Adrenal gland (tissue), 12 donors: ENCODE data around the gene BBLN. TPM values are rescaled to one million over a fixed set of nuclear protein-coding genes. Genes with fewer than 3 reads are reported as not detected.

Experiments used
- DNase-seq, 7 donors: peaks; one replicate each; pipeline ENCODE4 v3.0.0-alpha.2; 2019 to 2020
- H3K27ac ChIP-seq, 5 donors: fragments of 200-600 bp; sonication (generic) in 4 of 5; 1 replicate in 3 of 5; 2 replicates in 2 of 5; pipeline versions ENCODE4 v1.5.1 to v1.8.0; 2016 to 2020; ENCODE audit warnings: mild to moderate bottlenecking in 1 of 5
- H3K27me3 ChIP-seq: fragments of 200-600 bp; 2 replicates; pipeline ENCODE4 v1.8.0; 2021
- H3K36me3 ChIP-seq, 2 donors: fragments of 200-600 bp; replicated peaks in 1 of 2; 1 replicate in 1 of 2; 2 replicates in 1 of 2; pipeline versions ENCODE4 v1.5.1 to v1.8.0; 2018 to 2022
- H3K4me1 ChIP-seq, 2 donors: fragments of 200-600 bp; replicated peaks in 1 of 2; 1 replicate in 1 of 2; 2 replicates in 1 of 2; pipeline versions ENCODE4 v1.5.1 to v1.8.0; 2018 to 2021
- H3K4me3 ChIP-seq, 4 donors: fragments of 200-600 bp; sonication (generic) in 3 of 4; one replicate each; pipeline ENCODE4 v1.5.1; 2016 to 2018
- H3K9me3 ChIP-seq, 3 donors: fragments of 200-600 bp; sonication (generic) in 1 of 3; replicated peaks in 1 of 3; 1 replicate in 2 of 3; 2 replicates in 1 of 3; pipeline versions ENCODE4 v1.5.1 to v1.8.0; 2016 to 2021
- CTCF ChIP-seq, 6 experiments: fragments of 450-650 bp in 4 of 6; fragments of 200-600 bp in 2 of 6; sonication (generic) in 1 of 6; IDR thresholded peaks; 1 replicate in 5 of 6; 2 replicates in 1 of 6; pipeline versions ENCODE4 v1.5.1 to v1.8.0; 2016 to 2021; ENCODE audit warnings: antibody characterized with exemption in 6 of 6, mild to moderate bottlenecking in 2 of 6, moderate library complexity in 1 of 6
- POLR2A ChIP-seq, 2 donors: fragments of 450-650 bp; IDR thresholded peaks; one replicate each; pipeline ENCODE4 v1.6.1; 2017; ENCODE audit warnings: antibody characterized with exemption in 2 of 2, mild to moderate bottlenecking in 2 of 2, moderate library complexity in 1 of 2
- WGBS, 4 donors: extraction: QIAGEN DNeasy Blood & Tissue Kit in 2 of 4; methylation state at CpG; one replicate each; pipeline versions ENCODE4 v1.1.5 to v1.1.7; 2013 to 2017; 5-methylcytosine and 5-hydroxymethylcytosine counted together
- intact Hi-C, 2 donors: fragments of 100-400 bp; cut with DNase I; formaldehyde crosslinking; loops; one replicate each; pipeline versions ENCODE4 v1.14.1 to v1.15.0; 2022 to 2023
- polyA plus RNA-seq, 3 donors: library from polyadenylated mRNA; stranded (reverse); fragments of 200-250 nt in 2 of 3; fragments of 350-450 nt in 1 of 3; fragmentation: Illumina TruSeq in 1 of 3; extraction: RNeasy Lipid Tissue Mini Kit (QIAGEN cat#74804) in 1 of 3; gene quantifications; one replicate each; pipeline ENCODE4 v1.2.3, GENCODE V29; 2013 to 2014
- total RNA-seq, 9 donors: library from RNA; depleted of rRNA in 4 of 9; stranded (reverse); fragments of >200 nt in 4 of 9; fragments of 120-200 nt in 1 of 9; fragmentation: NEBNext Ultra II Directional in 1 of 9; extraction: Animal tissue kit (Norgen Biotek cat#: 25700) in 1 of 9; gene quantifications; one replicate each; pipeline versions ENCODE4 v1.1.0 to v1.2.4, GENCODE V29; 2013 to 2023
- donor health status: healthy with polysubstance abuse.
- donor health status: Bipolar disorder and iron deficiency.
- donor health status: DM: yes; HTN: yes; CAD: no.
- donor health status: DM: no; HTN: no; CAD: no.
- donor health status: DM: no; HTN: no; CAD: no.
- donor health status: DM: yes; HTN: yes; CAD: no.

Gene BBLN
- total and polyA plus RNA-seq, 12 donors = 5.5 to 1,914 (median 419) TPM

- Histone ChIP-seq H3K9me3 (no peaks in the 10 kb centered on the region), H3K27ac (no peak overlapping the region), H3K4me3 (no peak overlapping the region), H3K4me1 (no peaks in the 10 kb centered on the region), H3K27me3 (no peaks in the 10 kb centered on the region), H3K36me3 (no peaks in the 10 kb centered on the region)
- intact Hi-C loops = loop anchor here in 1 of 2 donors (5.0 kb wide), 1 partner anchor 72 kb away; no protein-coding TSS in a partner anchor
- TF ChIP-seq CTCF (IDR thresholded peaks at IDR 0.05) (no peak), POLR2A (IDR thresholded peaks at IDR 0.05) (no peak)
- WGBS, 4 donors = 87 to 92% (median 89%) methylated on average over 15 to 29 of the region's 29 CpGs
- DNase-seq = peak in 4 of 7 donors; percentile 13 to 50 (median 20)
These were observed 45.5 kb upstream of the BBLN start for GRCh38 chr9:128114326-128115186.

- Histone ChIP-seq H3K4me3 (no peak overlapping the region), H3K36me3 (peaks cover 0 to 2% of the 10 kb centered on the region in 2 donors), H3K9me3 (no peaks in the 10 kb centered on the region), H3K27ac (no peak overlapping the region), H3K4me1 (no peaks in the 10 kb centered on the region), H3K27me3 (no peaks in the 10 kb centered on the region)
- 85 to 93% (median 92%) methylated on average over 12 to 26 of the region's 26 CpGs for WGBS, 4 donors
- DNase-seq = peak in 4 of 7 donors; percentile 12 to 48 (median 22)
- intact Hi-C loops = loop anchor here in 1 of 2 donors (2.0 kb wide), 1 partner anchor 171 kb away; no protein-coding TSS in a partner anchor
- no peak for TF ChIP-seq CTCF (IDR thresholded peaks at IDR 0.05)
- TF ChIP-seq POLR2A (IDR thresholded peaks at IDR 0.05) = no peak
These were observed 44.6 kb upstream of the BBLN start for GRCh38 chr9:128115187-128116103.

- H3K27ac ChIP-seq = no peak overlapping the region
- H3K36me3 ChIP-seq = peaks cover 0 to 12% of the 10 kb centered on the region in 2 donors
- no peaks in the 10 kb centered on the region for H3K9me3 ChIP-seq
- H3K4me1 ChIP-seq = no peaks in the 10 kb centered on the region
- intact Hi-C loops = loop anchor here in 1 of 2 donors (2.0 kb wide), 1 partner anchor 172 kb away; no protein-coding TSS in a partner anchor
- DNase-seq = peak in 4 of 7 donors; percentile 11 to 53 (median 20)
- WGBS, 4 donors = 76 to 83% (median 78%) methylated on average over 15 to 16 of the region's 16 CpGs
- no peak for TF ChIP-seq POLR2A (IDR thresholded peaks at IDR 0.05)
- no peak for TF ChIP-seq CTCF (IDR thresholded peaks at IDR 0.05)
- no peaks in the 10 kb centered on the region for H3K27me3 ChIP-seq
- H3K4me3 ChIP-seq = no peak overlapping the region
These were observed 43.7 kb upstream of the BBLN start for GRCh38 chr9:128116104-128117083.
